WI38 (cell line): ENCODE data around the gene UNC5B.

ENCODE experiments used
- H3K4me3 ChIP-seq: 2 replicates; pipeline ENCODE4 v1.5.1; 2011; ENCODE audit warnings: low read depth, mild to moderate bottlenecking, control low read depth, low read length
- CTCF ChIP-seq: IDR thresholded peaks from 2 replicates; pipeline ENCODE4 v1.5.1; 2012; ENCODE audit warnings: low read depth, mild to moderate bottlenecking, control low read depth, low read length

The UNC5B gene

GRCh38 chr10:71197955-71198354, 14.4 kb upstream of the UNC5B start:
- H3K4me3 ChIP-seq = no peak overlapping the region
- no peak for TF ChIP-seq CTCF

GRCh38 chr10:71201849-71202248, 10.5 kb upstream of the UNC5B start:
- TF ChIP-seq CTCF = no peak
- H3K4me3 ChIP-seq = no peak overlapping the region

GRCh38 chr10:71202314-71202713, 10.1 kb upstream of the UNC5B start:
- no peak for TF ChIP-seq CTCF

GRCh38 chr10:71203124-71203523, 9.2 kb upstream of the UNC5B start:
- no peak overlapping the region for H3K4me3 ChIP-seq
- no peak for TF ChIP-seq CTCF

More at GRCh38 chr10:71202314-71202713, 10.1 kb upstream of the UNC5B start:
- H3K4me3 ChIP-seq = no peak overlapping the region

GRCh38 chr10:71203716-71204115, 8.7 kb upstream of the UNC5B start:
- no peak overlapping the region for H3K4me3 ChIP-seq
- no peak for TF ChIP-seq CTCF

- no peak for TF ChIP-seq CTCF
- no peak overlapping the region for H3K4me3 ChIP-seq
Measured at GRCh38 chr10:71204746-71205145, 7.6 kb upstream of the UNC5B start.

- H3K4me3 ChIP-seq = no peak overlapping the region
Measured at GRCh38 chr10:71205468-71205867, 6.9 kb upstream of the UNC5B start.

More at GRCh38 chr10:71205468-71205867, 6.9 kb upstream of the UNC5B start:
- TF ChIP-seq CTCF = no peak
